AG10803 (cell line): ENCODE results near the gene MTRFR.

Experiments used
- DNase-seq: peaks from one replicate; pipeline ENCODE4 v3.0.0; 2010; ENCODE audit warnings: low read depth
- H3K4me3 ChIP-seq: 2 replicates; pipeline ENCODE4 v1.5.1; 2011; ENCODE audit warnings: mild to moderate bottlenecking, low read length, control low read depth
- TF ChIP-seq, protein P1 (sequence below): conservative IDR thresholded peaks from 2 replicates; pipeline ENCODE4 v1.5.1; 2011; ENCODE audit warnings: mild to moderate bottlenecking, low read length, control low read depth, inconsistent platforms

MTRFR gene

DNA sequence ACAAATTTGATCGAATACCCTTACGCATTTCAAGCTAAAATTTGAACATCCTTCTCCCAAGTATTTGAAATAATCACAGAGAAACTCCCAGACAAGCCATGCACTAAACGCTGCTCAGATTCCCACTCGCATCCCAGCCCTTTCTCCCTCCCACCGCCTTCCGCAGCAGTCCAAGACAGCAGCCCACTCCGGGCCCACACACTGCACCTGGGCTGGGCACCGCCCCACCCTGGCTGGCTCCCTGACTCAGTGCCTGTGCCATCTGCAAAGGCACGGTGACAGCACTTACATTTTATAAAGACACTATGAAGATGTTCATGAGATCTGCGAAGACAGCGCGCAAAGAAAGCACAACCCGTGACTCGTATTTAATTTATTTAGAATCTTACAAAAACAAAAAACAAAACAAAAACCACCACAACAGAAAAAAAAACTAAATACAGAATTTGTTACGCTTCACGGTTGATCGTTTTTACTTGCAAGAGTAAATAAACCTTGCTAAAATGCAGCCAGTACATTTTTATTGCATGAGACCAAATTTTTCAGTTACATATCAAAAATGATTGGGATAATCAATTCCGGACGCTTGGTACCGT lies 55.6 kb downstream of the MTRFR start:
- DNase-seq, result no peak
- TF ChIP-seq, protein P1, sequence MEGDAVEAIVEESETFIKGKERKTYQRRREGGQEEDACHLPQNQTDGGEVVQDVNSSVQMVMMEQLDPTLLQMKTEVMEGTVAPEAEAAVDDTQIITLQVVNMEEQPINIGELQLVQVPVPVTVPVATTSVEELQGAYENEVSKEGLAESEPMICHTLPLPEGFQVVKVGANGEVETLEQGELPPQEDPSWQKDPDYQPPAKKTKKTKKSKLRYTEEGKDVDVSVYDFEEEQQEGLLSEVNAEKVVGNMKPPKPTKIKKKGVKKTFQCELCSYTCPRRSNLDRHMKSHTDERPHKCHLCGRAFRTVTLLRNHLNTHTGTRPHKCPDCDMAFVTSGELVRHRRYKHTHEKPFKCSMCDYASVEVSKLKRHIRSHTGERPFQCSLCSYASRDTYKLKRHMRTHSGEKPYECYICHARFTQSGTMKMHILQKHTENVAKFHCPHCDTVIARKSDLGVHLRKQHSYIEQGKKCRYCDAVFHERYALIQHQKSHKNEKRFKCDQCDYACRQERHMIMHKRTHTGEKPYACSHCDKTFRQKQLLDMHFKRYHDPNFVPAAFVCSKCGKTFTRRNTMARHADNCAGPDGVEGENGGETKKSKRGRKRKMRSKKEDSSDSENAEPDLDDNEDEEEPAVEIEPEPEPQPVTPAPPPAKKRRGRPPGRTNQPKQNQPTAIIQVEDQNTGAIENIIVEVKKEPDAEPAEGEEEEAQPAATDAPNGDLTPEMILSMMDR, result no peak
- H3K4me3 ChIP-seq, result no peak overlapping the region

DNA sequence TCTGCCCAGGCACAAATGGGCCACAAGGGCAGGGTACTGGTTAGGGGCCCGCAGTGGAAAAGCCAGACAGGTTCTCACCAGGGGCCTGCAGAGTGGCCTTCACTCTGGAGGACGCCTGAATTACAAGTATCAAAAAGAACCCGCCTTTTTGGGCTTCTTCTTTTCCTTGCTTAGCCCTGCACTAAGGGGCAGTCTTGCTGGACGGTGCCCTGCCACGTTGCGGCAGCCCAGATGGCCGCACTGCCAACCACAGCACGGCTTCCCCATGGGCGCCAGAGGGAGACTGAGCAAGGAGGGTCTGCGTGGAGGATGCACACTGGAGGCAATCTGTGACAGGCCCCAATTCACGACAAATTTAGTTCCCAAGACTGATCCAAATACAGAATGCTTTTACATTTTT lies 56.7 kb downstream of the MTRFR start:
- no peak overlapping the region for H3K4me3 ChIP-seq
- no peak for DNase-seq
- TF ChIP-seq, protein P1, result no peak

DNA sequence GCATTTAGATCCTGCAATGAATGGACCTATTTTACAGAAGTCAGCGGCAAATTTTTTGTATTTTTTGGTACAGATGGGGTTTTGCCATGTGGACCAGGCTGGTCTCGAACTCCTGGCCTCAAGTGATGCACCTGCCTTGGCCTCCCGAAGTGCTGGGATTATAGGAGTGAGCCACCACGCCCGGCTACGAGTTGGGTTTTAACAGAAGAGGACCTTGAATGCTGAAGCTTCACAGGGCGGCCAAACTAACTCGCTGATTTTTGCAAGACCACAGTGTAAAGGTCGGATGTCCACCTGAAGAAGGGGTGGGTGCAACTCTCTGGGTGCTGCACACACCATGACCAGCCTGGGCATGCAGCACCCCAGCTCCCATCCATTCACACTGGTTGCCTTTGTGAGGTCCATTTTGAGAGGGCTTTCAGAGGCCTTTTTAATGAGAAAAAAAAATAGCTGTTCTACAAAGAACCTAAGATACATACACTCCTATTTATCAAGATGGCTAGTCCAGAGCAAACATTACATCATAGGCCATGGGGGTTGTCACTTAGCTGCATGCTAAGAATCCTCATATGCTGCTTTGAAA lies 60.0 kb downstream of the MTRFR start:
- TF ChIP-seq, protein P1, result no peak
- no peak for DNase-seq
- H3K4me3 ChIP-seq, result no peak overlapping the region

DNA sequence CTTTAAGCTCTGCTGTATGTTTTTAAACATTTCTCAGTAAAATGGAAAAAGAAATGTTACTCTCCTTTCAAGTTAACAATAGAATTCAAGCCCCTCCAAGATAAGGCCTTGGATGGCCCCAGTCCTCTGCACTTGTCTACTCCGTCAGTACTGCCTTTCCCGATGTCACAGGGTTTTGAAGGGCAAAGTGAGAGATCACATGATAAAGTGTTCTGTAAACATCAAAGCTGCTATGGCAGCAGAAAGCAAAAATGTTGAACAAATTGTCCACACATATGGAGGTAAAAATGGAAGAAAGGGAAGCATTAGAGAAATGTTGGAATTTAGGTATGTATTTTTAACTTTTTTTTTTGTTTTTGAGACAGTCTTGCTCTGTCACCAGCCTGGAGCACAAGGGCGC lies 71.9 kb downstream of the MTRFR start:
- DNase-seq, result no peak
- H3K4me3 ChIP-seq, result no peak overlapping the region
- TF ChIP-seq, protein P1, result no peak

DNA sequence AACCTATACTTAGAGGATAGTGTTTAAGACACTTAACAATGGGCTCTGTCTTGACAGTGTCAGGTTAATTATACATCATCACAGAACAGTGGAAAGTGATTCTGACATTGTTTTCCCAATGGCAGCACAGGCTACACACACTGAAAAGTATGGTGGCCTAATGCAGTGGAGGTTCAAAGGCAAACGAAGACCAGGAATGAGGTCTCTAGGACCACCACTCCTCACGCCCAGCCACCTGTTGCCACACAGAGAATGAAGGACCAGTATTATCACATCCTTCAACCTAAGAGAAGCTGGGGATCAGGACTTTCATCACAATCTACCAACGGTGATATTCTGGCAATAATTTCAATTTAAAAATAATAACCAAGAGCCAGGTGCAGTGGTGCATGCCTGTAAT lies 73.0 kb downstream of the MTRFR start:
- TF ChIP-seq, protein P1, result no peak
- H3K4me3 ChIP-seq, result no peak overlapping the region
- no peak for DNase-seq
